ENCODE measurements around the gene SH2D3C.

Gene SH2D3C

GRCh38 chr9:127720031-127720864 is 58.2 kb downstream of the SH2D3C start:
- no peak for DNase-seq (ENCODE audit: low read depth in 2 of 2)

GRCh38 chr9:127717766-127718165 is 60.7 kb downstream of the SH2D3C start:
- DNase-seq (ENCODE audit: low read depth in 2 of 2) = no peak

- no peak for DNase-seq (ENCODE audit: low read depth in 2 of 2)
Observed at GRCh38 chr9:127716412-127716811, 62.1 kb downstream of the SH2D3C start.

GRCh38 chr9:127715470-127716337 is 62.8 kb downstream of the SH2D3C start, which contains the start of the genes PTRH1 and TTC16:
TSS of gene PTRH1 (minus strand) at chr9:127715663. CDS start at chr9:127715639, 24 bp downstream.
TSS of gene TTC16 (plus strand) at chr9:127716079. CDS start at chr9:127716146, 67 bp downstream.
- peak; percentile 95 to 97 for DNase-seq (ENCODE audit: low read depth in 2 of 2)

GRCh38 chr9:127714951-127715469 is 63.5 kb downstream of the SH2D3C start:
- DNase-seq (ENCODE audit: low read depth in 2 of 2) = no peak

- no peak for DNase-seq (ENCODE audit: low read depth in 2 of 2)
Observed at GRCh38 chr9:127714020-127714750, 64.3 kb downstream of the SH2D3C start.

- no peak for DNase-seq (ENCODE audit: low read depth in 2 of 2)
Observed at GRCh38 chr9:127712867-127713266, 65.6 kb downstream of the SH2D3C start.

GRCh38 chr9:127712371-127712770 is 66.1 kb downstream of the SH2D3C start:
- DNase-seq (ENCODE audit: low read depth in 2 of 2) = no peak

- no peak for DNase-seq (ENCODE audit: low read depth in 2 of 2)
Observed at GRCh38 chr9:127711831-127712274, 66.6 kb downstream of the SH2D3C start.

GRCh38 chr9:127711226-127711701 is 67.2 kb downstream of the SH2D3C start:
- DNase-seq (ENCODE audit: low read depth in 2 of 2) = no peak

GRCh38 chr9:127710204-127710783 is 68.2 kb downstream of the SH2D3C start:
- no peak for DNase-seq (ENCODE audit: low read depth in 2 of 2)

GRCh38 chr9:127708952-127709587 is 69.4 kb downstream of the SH2D3C start:
- DNase-seq (ENCODE audit: low read depth in 2 of 2) = no peak

- no peak for DNase-seq (ENCODE audit: low read depth in 2 of 2)
Observed at GRCh38 chr9:127707766-127708165, 70.7 kb downstream of the SH2D3C start.

- no peak for DNase-seq (ENCODE audit: low read depth in 2 of 2)
Observed at GRCh38 chr9:127706836-127707241, 71.6 kb downstream of the SH2D3C start, which contains the start of gene CFAP157. TSS of gene CFAP157 (plus strand) at chr9:127706988. CDS start at chr9:127707032, 44 bp downstream.

GRCh38 chr9:127705577-127706379 is 72.7 kb downstream of the SH2D3C start:
- no peak for DNase-seq (ENCODE audit: low read depth in 2 of 2)

- DNase-seq (ENCODE audit: low read depth in 2 of 2) = no peak
Observed at GRCh38 chr9:127703289-127703946, 75.0 kb downstream of the SH2D3C start.

- DNase-seq (ENCODE audit: low read depth in 2 of 2) = no peak
Observed at GRCh38 chr9:127700594-127701255, 77.7 kb downstream of the SH2D3C start.

- no peak for DNase-seq (ENCODE audit: low read depth in 2 of 2)
Observed at GRCh38 chr9:127700140-127700539, 78.3 kb downstream of the SH2D3C start.
